Mesothelial cell of epicardium (in vitro differentiated cells): ENCODE results near the gene ANGPTL4. TPM values are rescaled to one million over a fixed set of nuclear protein-coding genes. Genes with fewer than 3 reads are reported as not detected.

Experiments
- DNase-seq, 2 experiments: peaks; one replicate each; pipeline ENCODE4 v3.0.0; 2021; ENCODE audit warnings: low spot score in 2 of 2; ENCODE audit not compliant: unreplicated experiment in 2 of 2
- H3K27ac Mint-ChIP-seq: 2 replicates; pipeline ENCODE4 v1.8.0; 2021; ENCODE audit warnings: mixed read lengths
- H3K27me3 Mint-ChIP-seq: 2 replicates; pipeline ENCODE4 v1.8.0; 2021; ENCODE audit warnings: low read depth, mixed read lengths
- H3K36me3 Mint-ChIP-seq: 2 replicates; pipeline ENCODE4 v1.8.0; 2021; ENCODE audit warnings: mixed read lengths
- H3K4me1 Mint-ChIP-seq: 2 replicates; pipeline ENCODE4 v1.8.0; 2021; ENCODE audit warnings: mixed read lengths
- H3K4me3 Mint-ChIP-seq: 2 replicates; pipeline ENCODE4 v1.8.0; 2021; ENCODE audit warnings: mild to moderate bottlenecking, moderate library complexity, mixed read lengths
- H3K9me3 Mint-ChIP-seq: 2 replicates; pipeline ENCODE4 v1.8.0; 2021; ENCODE audit warnings: mixed read lengths
- total RNA-seq: library from RNA; stranded (reverse); gene quantifications from 3 replicates; pipeline ENCODE4 v1.2.1, GENCODE V29; 2021
- TF ChIP-seq, protein P1 (sequence below): fragments of 200-600 bp; sonication (generic); IDR thresholded peaks from one replicate; pipeline ENCODE4 v1.5.0; 2021; ENCODE audit warnings: antibody characterized with exemption; ENCODE audit not compliant: unreplicated experiment

Gene ANGPTL4
- total RNA-seq, 1 donor from 2014 or later = 3.7 TPM

GRCh38 chr19:8361921-8362793 is 1.8 kb upstream of the ANGPTL4 start:
- H3K27me3 Mint-ChIP-seq = peaks cover 50% of the 10 kb centered on the region
- peaks cover 27% of the 10 kb centered on the region for H3K4me1 Mint-ChIP-seq

GRCh38 chr19:8366121-8366581 is 2.2 kb downstream of the ANGPTL4 start:
- peaks cover 51% of the 10 kb centered on the region for H3K27me3 Mint-ChIP-seq
- H3K4me3 Mint-ChIP-seq = no peak overlapping the region
- TF ChIP-seq, protein P1, sequence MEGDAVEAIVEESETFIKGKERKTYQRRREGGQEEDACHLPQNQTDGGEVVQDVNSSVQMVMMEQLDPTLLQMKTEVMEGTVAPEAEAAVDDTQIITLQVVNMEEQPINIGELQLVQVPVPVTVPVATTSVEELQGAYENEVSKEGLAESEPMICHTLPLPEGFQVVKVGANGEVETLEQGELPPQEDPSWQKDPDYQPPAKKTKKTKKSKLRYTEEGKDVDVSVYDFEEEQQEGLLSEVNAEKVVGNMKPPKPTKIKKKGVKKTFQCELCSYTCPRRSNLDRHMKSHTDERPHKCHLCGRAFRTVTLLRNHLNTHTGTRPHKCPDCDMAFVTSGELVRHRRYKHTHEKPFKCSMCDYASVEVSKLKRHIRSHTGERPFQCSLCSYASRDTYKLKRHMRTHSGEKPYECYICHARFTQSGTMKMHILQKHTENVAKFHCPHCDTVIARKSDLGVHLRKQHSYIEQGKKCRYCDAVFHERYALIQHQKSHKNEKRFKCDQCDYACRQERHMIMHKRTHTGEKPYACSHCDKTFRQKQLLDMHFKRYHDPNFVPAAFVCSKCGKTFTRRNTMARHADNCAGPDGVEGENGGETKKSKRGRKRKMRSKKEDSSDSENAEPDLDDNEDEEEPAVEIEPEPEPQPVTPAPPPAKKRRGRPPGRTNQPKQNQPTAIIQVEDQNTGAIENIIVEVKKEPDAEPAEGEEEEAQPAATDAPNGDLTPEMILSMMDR = no peak
- no peak for DNase-seq
- no peak overlapping the region for H3K27ac Mint-ChIP-seq
- no peaks in the 10 kb centered on the region for H3K9me3 Mint-ChIP-seq
- H3K4me1 Mint-ChIP-seq = peaks cover 34% of the 10 kb centered on the region
- H3K36me3 Mint-ChIP-seq = peaks cover 2% of the 10 kb centered on the region

More at GRCh38 chr19:8361921-8362793, 1.8 kb upstream of the ANGPTL4 start:
- Mint-ChIP-seq H3K9me3 (no peaks in the 10 kb centered on the region), H3K36me3 (peaks cover 2% of the 10 kb centered on the region), H3K27ac (peak overlapping the region; percentile 62), H3K4me3 (peak overlapping the region; percentile 38)
- DNase-seq = peak; percentile 28 to 71
- TF ChIP-seq, protein P1 = no peak

DNA sequence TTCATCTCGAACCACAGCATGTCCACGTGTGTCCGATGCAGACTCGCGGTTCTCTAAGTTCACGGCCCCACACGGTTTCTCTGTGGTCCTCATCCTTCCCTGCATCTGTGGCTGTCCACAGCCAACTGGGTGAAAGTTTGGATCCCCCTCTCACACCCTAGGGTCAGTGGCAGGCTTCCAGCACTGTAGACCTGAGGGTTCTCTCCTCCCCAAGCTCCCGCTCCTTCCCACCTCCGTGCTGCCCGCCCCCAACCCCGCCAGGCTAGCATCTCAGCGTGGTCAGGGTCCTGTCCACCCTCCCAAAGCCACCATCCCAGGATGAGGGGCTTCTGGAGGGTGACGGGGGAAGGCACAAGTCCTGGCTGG is 3.0 kb downstream of the ANGPTL4 start:
- Mint-ChIP-seq H3K27ac (peak overlapping the region; percentile 76), H3K4me1 (peaks cover 30% of the 10 kb centered on the region), H3K36me3 (peaks cover 2% of the 10 kb centered on the region), H3K4me3 (no peak overlapping the region), H3K27me3 (peaks cover 47% of the 10 kb centered on the region), H3K9me3 (no peaks in the 10 kb centered on the region)
- TF ChIP-seq, protein P1 = no peak
- peak in 1 of 2 experiments; percentile 23 for DNase-seq

- H3K4me3 Mint-ChIP-seq = peak overlapping the region; percentile 30
- peak; percentile 71 to 78 for DNase-seq
- peaks cover 25% of the 10 kb centered on the region for H3K4me1 Mint-ChIP-seq
- H3K27ac Mint-ChIP-seq = peak overlapping the region; percentile 76
- TF ChIP-seq, protein P1 = no peak
- H3K27me3 Mint-ChIP-seq = peaks cover 42% of the 10 kb centered on the region
- peaks cover 2% of the 10 kb centered on the region for H3K36me3 Mint-ChIP-seq
- H3K9me3 Mint-ChIP-seq = no peaks in the 10 kb centered on the region
Observed at GRCh38 chr19:8367327-8368001, 3.5 kb downstream of the ANGPTL4 start.

- Mint-ChIP-seq H3K27me3 (peaks cover 18% of the 10 kb centered on the region), H3K4me1 (peaks cover 11% of the 10 kb centered on the region), H3K4me3 (no peak overlapping the region), H3K27ac (no peak overlapping the region), H3K9me3 (no peaks in the 10 kb centered on the region), H3K36me3 (peaks cover 12% of the 10 kb centered on the region)
- DNase-seq = no peak
- TF ChIP-seq, protein P1 = no peak
Observed at GRCh38 chr19:8370176-8371010, 6.4 kb downstream of the ANGPTL4 start.
